ENCODE measurements around the gene HEXIM2. TPM values are rescaled to one million over a fixed set of nuclear protein-coding genes. Genes with fewer than 3 reads are reported as not detected.
A peak's percentile ranks its signal among the peaks of the same experiment; 100 is the strongest.

Gene HEXIM2
- total and polyA plus RNA-seq, 12 donors, result 3.0 to 10.3 (median 6.3) TPM

GRCh38 chr17:45148183-45149036 lies 13.3 kb upstream of the HEXIM2 start, which contains the start of gene HEXIM1:
HEXIM1 (plus strand) TSS chr17:45148475; CDS start chr17:45149191, 716 bp downstream.
- Histone ChIP-seq H3K27ac (peak within 1 kb of the TSS; percentile 92 to 99 (median 98)), H3K4me1 (peaks cover 11 to 62% (median 54%) of the 10 kb centered on the region in 9 donors), H3K4me3 (peak within 1 kb of the TSS; percentile 63 to 97 (median 76)), H3K9me3 (no peaks in the 10 kb centered on the region), H3K27me3 (no peaks in the 10 kb centered on the region), H3K36me3 (no peaks in the 10 kb centered on the region)
- intact Hi-C loops (cut with DNase I), result loop anchor here in 4 of 10 donors (1.0 to 10.0 kb wide), 2 partner anchors 13 to 166 kb away; partner anchors contain the start of genes HEXIM2 (in 4 of the 4) and MAP3K14 (in 1 of the 4)
- TF ChIP-seq CTCF (IDR thresholded peaks at IDR 0.05), result no peak
- WGBS, 2 donors, result 0 to 1% methylated on average over 58 of the region's 58 CpGs
- DNase-seq, result peak; percentile 99
- peak; percentile 73 to 91 (median 84) for ATAC-seq

DNA sequence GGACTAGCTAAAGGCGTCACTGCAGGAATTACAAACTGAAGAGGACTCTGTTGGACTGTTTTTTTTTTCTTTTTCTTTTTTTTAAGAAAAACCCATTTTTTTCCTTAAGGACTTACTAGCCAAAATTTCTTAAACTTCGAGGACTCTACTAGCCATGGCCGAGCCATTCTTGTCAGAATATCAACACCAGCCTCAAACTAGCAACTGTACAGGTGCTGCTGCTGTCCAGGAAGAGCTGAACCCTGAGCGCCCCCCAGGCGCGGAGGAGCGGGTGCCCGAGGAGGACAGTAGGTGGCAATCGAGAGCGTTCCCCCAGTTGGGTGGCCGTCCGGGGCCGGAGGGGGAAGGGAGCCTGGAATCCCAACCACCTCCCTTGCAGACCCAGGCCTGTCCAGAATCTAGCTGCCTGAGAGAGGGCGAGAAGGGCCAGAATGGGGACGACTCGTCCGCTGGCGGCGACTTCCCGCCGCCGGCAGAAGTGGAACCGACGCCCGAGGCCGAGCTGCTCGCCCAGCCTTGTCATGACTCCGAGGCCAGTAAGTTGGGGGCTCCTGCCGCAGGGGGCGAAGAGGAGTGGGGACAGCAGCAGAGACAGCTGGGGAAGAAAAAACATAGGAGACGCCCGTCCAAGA lies 12.5 kb upstream of the HEXIM2 start:
- Histone ChIP-seq H3K27me3 (no peaks in the 10 kb centered on the region), H3K4me1 (peaks cover 9 to 59% (median 47%) of the 10 kb centered on the region in 9 donors), H3K4me3 (peak overlapping the region; percentile 63 to 97 (median 76)), H3K9me3 (no peaks in the 10 kb centered on the region), H3K27ac (peak overlapping the region; percentile 91 to 99 (median 97)), H3K36me3 (no peaks in the 10 kb centered on the region)
- TF ChIP-seq CTCF (IDR thresholded peaks at IDR 0.05), result peak; percentile 79 to 96 (median 87)
- ATAC-seq (peak; percentile 47 to 77 (median 70)), DNase-seq (peak; percentile 89 to 90)
- 0% methylated on average over 32 of the region's 32 CpGs for WGBS, 2 donors
- intact Hi-C loops (cut with DNase I), result loop anchor here in 1 of 10 donors (10.0 kb wide), 1 partner anchor 166 kb away; the partner anchor contains the start of gene MAP3K14

- H3K4me1 ChIP-seq, result peaks cover 9 to 59% (median 41%) of the 10 kb centered on the region in 9 donors
- DNase-seq (peak; percentile 73 to 74), ATAC-seq (peak; percentile 3 to 15 (median 8))
- no peak for TF ChIP-seq CTCF (IDR thresholded peaks at IDR 0.05)
- intact Hi-C loops (cut with DNase I), result loop anchor here in 2 of 10 donors (5.0 to 10.0 kb wide), 2 partner anchors 47 to 165 kb away; partner anchors contain the start of gene MAP3K14 (in 1 of the 2)
- peak overlapping the region; percentile 91 to 99 (median 97) for H3K27ac ChIP-seq
- no peaks in the 10 kb centered on the region for H3K36me3 ChIP-seq
- 1% methylated on average over 56 of the region's 56 CpGs for WGBS, 2 donors
- H3K4me3 ChIP-seq, result peak overlapping the region; percentile 63 to 97 (median 76)
- H3K9me3 ChIP-seq, result no peaks in the 10 kb centered on the region
- no peaks in the 10 kb centered on the region for H3K27me3 ChIP-seq
Observed at GRCh38 chr17:45149669-45150664, 11.7 kb upstream of the HEXIM2 start.
